OCI-LY3 (cell line): ENCODE data around the gene LCE5A.

ENCODE experiments used
- CTCF ChIP-seq: fragments of 200-600, 300-600 bp; sonication (generic); IDR thresholded peaks from 2 replicates; pipeline ENCODE4 v1.5.1; 2014; ENCODE audit warnings: antibody characterized with exemption, low read length, low read depth
- EZH2phosphoT487 ChIP-seq: fragments of 200-600 bp; shearing (Covaris generic); IDR thresholded peaks from 2 replicates; pipeline ENCODE4 v1.6.1; 2018; ENCODE audit warnings: antibody characterized with exemption, mixed run types, low read depth

- no peak for TF ChIP-seq CTCF
- no peak for TF ChIP-seq EZH2phosphoT487
Measured at GRCh38 chr1:152537496-152537895, 26.9 kb downstream of the LCE5A start.
